ENCODE results near the gene FASTK.

DNA sequence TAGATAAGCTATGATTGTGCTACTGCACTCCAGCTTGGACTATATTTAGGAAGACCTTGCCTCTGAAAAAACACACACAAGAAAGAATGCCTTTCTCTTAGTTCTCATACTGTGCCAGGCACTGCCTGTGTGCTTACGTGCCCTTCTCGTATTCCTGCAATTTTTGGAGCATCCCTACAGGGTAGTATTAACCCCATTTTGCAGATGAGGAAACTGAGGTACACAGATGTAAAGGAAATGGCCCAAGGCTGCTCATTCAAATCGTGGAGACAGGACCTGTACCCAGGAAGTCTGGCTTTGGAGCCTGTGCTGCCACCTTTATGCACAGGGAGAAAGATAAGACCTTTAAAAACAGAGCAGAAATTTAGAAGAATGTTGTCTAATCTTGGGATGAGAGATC is 22.4 kb upstream of the FASTK start:
- no peak for TF ChIP-seq TARDBP (IDR thresholded peaks at IDR 0.05)
- TF ChIP-seq, protein P1, sequence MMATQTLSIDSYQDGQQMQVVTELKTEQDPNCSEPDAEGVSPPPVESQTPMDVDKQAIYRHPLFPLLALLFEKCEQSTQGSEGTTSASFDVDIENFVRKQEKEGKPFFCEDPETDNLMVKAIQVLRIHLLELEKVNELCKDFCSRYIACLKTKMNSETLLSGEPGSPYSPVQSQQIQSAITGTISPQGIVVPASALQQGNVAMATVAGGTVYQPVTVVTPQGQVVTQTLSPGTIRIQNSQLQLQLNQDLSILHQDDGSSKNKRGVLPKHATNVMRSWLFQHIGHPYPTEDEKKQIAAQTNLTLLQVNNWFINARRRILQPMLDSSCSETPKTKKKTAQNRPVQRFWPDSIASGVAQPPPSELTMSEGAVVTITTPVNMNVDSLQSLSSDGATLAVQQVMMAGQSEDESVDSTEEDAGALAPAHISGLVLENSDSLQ (IDR thresholded peaks at IDR 0.05) = no peak
- no peak for TF ChIP-seq SUZ12 (IDR thresholded peaks at IDR 0.05)
- no peak for TF ChIP-seq FOXM1 (IDR thresholded peaks at IDR 0.05; ENCODE audit: borderline replicate concordance)
- no peak for TF ChIP-seq BHLHE40 (IDR thresholded peaks at IDR 0.05; ENCODE audit: borderline replicate concordance)
- no peak for TF ChIP-seq FOXK2 (IDR thresholded peaks at IDR 0.05)
- TF ChIP-seq ARNT (IDR thresholded peaks at IDR 0.05) = no peak
- TF ChIP-seq ELF4 (IDR thresholded peaks at IDR 0.05) = no peak
- TF ChIP-seq SP1 (IDR thresholded peaks at IDR 0.05) = no peak
- TF ChIP-seq L3MBTL2 (conservative IDR thresholded peaks at IDR 0.05) = no peak
- no peak for TF ChIP-seq CTBP1 (IDR thresholded peaks at IDR 0.05; ENCODE audit: borderline replicate concordance)
- no peak for TF ChIP-seq HDGF (IDR thresholded peaks at IDR 0.05; ENCODE audit: borderline replicate concordance)
- TF ChIP-seq ZNF384 (IDR thresholded peaks at IDR 0.05) = no peak
- no peak for TF ChIP-seq LEF1 (IDR thresholded peaks at IDR 0.05; ENCODE audit: borderline replicate concordance)

Data from HEK293T (cell line).